DOHH2 (cell line): Measurements from ENCODE around the gene LTV1.
"Not testable (repeated sequence)": the region's sequence is repeated elsewhere in the genome, so short reads cannot be mapped to it uniquely, and the experiment has no call there.

Experiments used
- CTCF ChIP-seq: fragments of 200-600 bp; sonication (generic); IDR thresholded peaks from one replicate; pipeline ENCODE4 v1.5.1; 2014; ENCODE audit warnings: antibody characterized with exemption, mild to moderate bottlenecking, low read depth, low read length; ENCODE audit not compliant: poor library complexity, severe bottlenecking
- EZH2phosphoT487 ChIP-seq: fragments of 200-600 bp; sonication (generic); IDR thresholded peaks from 2 replicates; pipeline ENCODE4 v1.6.1; 2017; ENCODE audit warnings: borderline replicate concordance, mild to moderate bottlenecking, antibody characterized with exemption, low read length, moderate library complexity, mixed read lengths

GRCh38 chr6:143873600-143873999 lies 30.5 kb downstream of the LTV1 start:
- not testable (repeated sequence) for TF ChIP-seq CTCF, EZH2phosphoT487
